ENCODE results near the gene ATF7IP. TPM values are rescaled to one million over a fixed set of nuclear protein-coding genes. Genes with fewer than 3 reads are reported as not detected.

ATF7IP gene
- total and polyA plus RNA-seq, 2 donors: 23.9 to 28.0 TPM

Other genes starting within 250 kb of the ATF7IP start
- gene PLBD1, start 202.2 kb downstream of the ATF7IP start, total RNA-seq: 9.5 TPM
- gene PLBD1, start 202.2 kb downstream of the ATF7IP start, polyA plus RNA-seq: 6.5 TPM